HG03060 (cell line): ENCODE data around the gene WNK2.
"Not testable (repeated sequence)": the region's sequence is repeated elsewhere in the genome, so short reads cannot be mapped to it uniquely, and the experiment has no call there.

Experiments used
- ATAC-seq: cut with Tn5 transposase; IDR thresholded peaks from one replicate; pipeline ENCODE4 v1.9.1; 2021; ENCODE audit warnings: low read depth, moderate number of reproducible peaks; ENCODE audit not compliant: unreplicated experiment

Gene WNK2

GRCh38 chr9:93251309-93251708 is 67.4 kb downstream of the WNK2 start:
- not testable (repeated sequence) for ATAC-seq

GRCh38 chr9:93252116-93252780 is 68.3 kb downstream of the WNK2 start:
- no peak for ATAC-seq

GRCh38 chr9:93252781-93253530 is 69.0 kb downstream of the WNK2 start:
- no peak for ATAC-seq

GRCh38 chr9:93253633-93254032 is 69.7 kb downstream of the WNK2 start:
- no peak for ATAC-seq

- ATAC-seq, result no peak
These were observed 70.1 kb downstream of the WNK2 start for GRCh38 chr9:93254061-93254481.

- no peak for ATAC-seq
These were observed 71.0 kb downstream of the WNK2 start for GRCh38 chr9:93254806-93255493.

GRCh38 chr9:93255494-93255867 is 71.5 kb downstream of the WNK2 start:
- no peak for ATAC-seq

GRCh38 chr9:93255994-93256877 is 72.3 kb downstream of the WNK2 start:
- no peak for ATAC-seq

GRCh38 chr9:93256878-93257807 is 73.2 kb downstream of the WNK2 start:
- no peak for ATAC-seq

GRCh38 chr9:93257808-93258331 is 73.9 kb downstream of the WNK2 start:
- no peak for ATAC-seq

GRCh38 chr9:93258419-93258817 is 74.5 kb downstream of the WNK2 start:
- ATAC-seq, result no peak

GRCh38 chr9:93258818-93259489 is 75.0 kb downstream of the WNK2 start:
- no peak for ATAC-seq

GRCh38 chr9:93259490-93260262 is 75.7 kb downstream of the WNK2 start:
- no peak for ATAC-seq

- no peak for ATAC-seq
These were observed 76.5 kb downstream of the WNK2 start for GRCh38 chr9:93260263-93261066.

GRCh38 chr9:93261281-93261680 is 77.3 kb downstream of the WNK2 start:
- ATAC-seq, result no peak

- no peak for ATAC-seq
These were observed 78.0 kb downstream of the WNK2 start for GRCh38 chr9:93261735-93262523.
